GM03348 (cell line): ENCODE data around the gene LHX8.
"Not testable (repeated sequence)": the region's sequence is repeated elsewhere in the genome, so short reads cannot be mapped to it uniquely, and the experiment has no call there.

Experiments
- DNase-seq: peaks from one replicate; pipeline ENCODE4 v3.0.0; 2012; ENCODE audit warnings: low spot score

LHX8 gene

GRCh38 chr1:75132812-75133619 is 1.2 kb upstream of the LHX8 start:
- DNase-seq: no peak

- DNase-seq: peak; percentile 11
These were observed 722 bp downstream of the LHX8 start for GRCh38 chr1:75134647-75135572.

- peak; percentile 6 for DNase-seq
These were observed 1.5 kb downstream of the LHX8 start for GRCh38 chr1:75135573-75136194.

GRCh38 chr1:75136195-75136815 is 2.1 kb downstream of the LHX8 start:
- DNase-seq: peak; percentile 12

- peak; percentile 27 for DNase-seq
These were observed 2.9 kb downstream of the LHX8 start for GRCh38 chr1:75136921-75137641.

- DNase-seq: no peak
These were observed 17.9 kb downstream of the LHX8 start for GRCh38 chr1:75152092-75152491.

GRCh38 chr1:75159154-75159553 is 25.0 kb downstream of the LHX8 start:
- DNase-seq: no peak

- no peak for DNase-seq
These were observed 31.1 kb downstream of the LHX8 start for GRCh38 chr1:75165264-75165663.

GRCh38 chr1:75166821-75167220 is 32.6 kb downstream of the LHX8 start:
- no peak for DNase-seq

- no peak for DNase-seq
These were observed 35.8 kb downstream of the LHX8 start for GRCh38 chr1:75170011-75170410.

GRCh38 chr1:75170981-75171380 is 36.8 kb downstream of the LHX8 start:
- DNase-seq: no peak

- DNase-seq: no peak
These were observed 37.7 kb downstream of the LHX8 start for GRCh38 chr1:75171876-75172275.

- DNase-seq: no peak
These were observed 38.4 kb downstream of the LHX8 start for GRCh38 chr1:75172556-75172955.

- DNase-seq: no peak
These were observed 40.0 kb downstream of the LHX8 start for GRCh38 chr1:75174031-75174760.

- DNase-seq: not testable (repeated sequence)
These were observed 47.2 kb downstream of the LHX8 start for GRCh38 chr1:75181214-75181955.

- DNase-seq: no peak
These were observed 54.7 kb downstream of the LHX8 start for GRCh38 chr1:75188892-75189291.

GRCh38 chr1:75198163-75198562 is 64.0 kb downstream of the LHX8 start:
- DNase-seq: no peak

GRCh38 chr1:75198761-75199160 is 64.6 kb downstream of the LHX8 start:
- no peak for DNase-seq

GRCh38 chr1:75202751-75203150 is 68.6 kb downstream of the LHX8 start:
- no peak for DNase-seq
